GM23338 (cell line): ENCODE results near the gene TRMT44. TPM values are rescaled to one million over a fixed set of nuclear protein-coding genes. Genes with fewer than 3 reads are reported as not detected.
"Not testable (repeated sequence)": the region's sequence is repeated elsewhere in the genome, so short reads cannot be mapped to it uniquely, and the experiment has no call there.

Experiments
- ATAC-seq: fragments of 200-7000 bp; cut with Tn5 transposase; 3 replicates; pipeline ENCODE4 v1.9.1; 2020
- DNase-seq: peaks from one replicate; pipeline ENCODE4 v3.0.0-alpha.2; 2015; ENCODE audit warnings: low spot score
- H2AFZ ChIP-seq: fragments of 200-600 bp; sonication (generic); 2 replicates; pipeline ENCODE4 v1.8.0; 2016; ENCODE audit warnings: antibody characterized with exemption, mild to moderate bottlenecking, moderate library complexity
- H3F3A ChIP-seq: fragments of 200-600 bp; sonication (generic); replicated peaks from 2 replicates; pipeline ENCODE4 v1.8.0; 2017; ENCODE audit warnings: antibody characterized with exemption, mixed run types, low read depth
- H3K27ac ChIP-seq: fragments of 200-600 bp; sonication (generic); 2 replicates; pipeline ENCODE4 v1.6.1; 2016; ENCODE audit warnings: low read depth
- H3K27me3 ChIP-seq: fragments of 200-600 bp; sonication (generic); 2 replicates; pipeline ENCODE4 v1.8.0; 2016; ENCODE audit warnings: mild to moderate bottlenecking, mixed run types, moderate library complexity; ENCODE audit not compliant: insufficient read depth
- H3K36me3 ChIP-seq: fragments of 200-600 bp; sonication (generic); 2 replicates; pipeline ENCODE4 v1.8.0; 2016; ENCODE audit warnings: mild to moderate bottlenecking; ENCODE audit not compliant: insufficient read depth
- H3K4me1 ChIP-seq: fragments of 200-600 bp; sonication (generic); 2 replicates; pipeline ENCODE4 v1.8.0; 2016; ENCODE audit warnings: mild to moderate bottlenecking, moderate library complexity; ENCODE audit not compliant: insufficient read depth
- H3K4me2 ChIP-seq: fragments of 200-600 bp; sonication (generic); 2 replicates; pipeline ENCODE4 v1.7.1; 2017; ENCODE audit warnings: mixed run types
- H3K4me3 ChIP-seq: fragments of 200-600 bp; sonication (generic); 2 replicates; pipeline ENCODE4 v1.6.1; 2016; ENCODE audit warnings: mixed run types
- H3K79me2 ChIP-seq: fragments of 200-600 bp; sonication (generic); replicated peaks from 2 replicates; pipeline ENCODE4 v1.8.0; 2017; ENCODE audit warnings: mild to moderate bottlenecking; ENCODE audit not compliant: insufficient read depth
- H3K9me2 ChIP-seq: fragments of 200-600 bp; sonication (generic); 2 replicates; pipeline ENCODE4 v1.8.0; 2017; ENCODE audit not compliant: insufficient read depth
- H4K20me1 ChIP-seq: fragments of 200-600 bp; sonication (generic); replicated peaks from 2 replicates; pipeline ENCODE4 v1.8.0; 2017; ENCODE audit warnings: mild to moderate bottlenecking; ENCODE audit not compliant: insufficient read depth
- H3K27ac Mint-ChIP-seq: 2 replicates; pipeline ENCODE4 v1.8.0; 2020; ENCODE audit warnings: inconsistent platforms, mild to moderate bottlenecking, moderate library complexity, mixed read lengths
- H3K27me3 Mint-ChIP-seq: 3 replicates; pipeline ENCODE4 v1.8.0; 2022; ENCODE audit warnings: low read depth, mild to moderate bottlenecking, moderate library complexity, mixed read lengths, inconsistent platforms; ENCODE audit not compliant: insufficient read depth, poor library complexity
- H3K36me3 Mint-ChIP-seq: 3 replicates; pipeline ENCODE4 v1.8.0; 2021; ENCODE audit warnings: low read depth, mild to moderate bottlenecking, inconsistent platforms, moderate library complexity, mixed read lengths
- H3K4me1 Mint-ChIP-seq: 3 replicates; pipeline ENCODE4 v1.8.0; 2020; ENCODE audit warnings: mild to moderate bottlenecking, inconsistent platforms, mixed read lengths
- H3K4me3 Mint-ChIP-seq: 3 replicates; pipeline ENCODE4 v1.8.0; 2021; ENCODE audit warnings: moderate library complexity, mild to moderate bottlenecking, inconsistent platforms, mixed read lengths
- H3K9me3 Mint-ChIP-seq: 3 replicates; pipeline ENCODE4 v1.8.0; 2020; ENCODE audit warnings: moderate library complexity, mild to moderate bottlenecking, inconsistent platforms, mixed read lengths
- CREB1 ChIP-seq: fragments of 250-450 bp; sonication (Bioruptor Pico); IDR thresholded peaks from 2 replicates; pipeline ENCODE4 v1.5.0; 2020; ENCODE audit warnings: low read depth, mild to moderate bottlenecking, moderate library complexity
- ETS1 ChIP-seq: IDR thresholded peaks from 2 replicates; pipeline ENCODE4 v1.6.1; 2016; ENCODE audit warnings: antibody characterized with exemption
- JUNB ChIP-seq: IDR thresholded peaks from one replicate; pipeline ENCODE4 v1.6.1; 2016; ENCODE audit warnings: antibody characterized with exemption; ENCODE audit not compliant: unreplicated experiment
- NANOG ChIP-seq: IDR thresholded peaks from 2 replicates; pipeline ENCODE4 v1.6.1; 2016; ENCODE audit warnings: antibody characterized with exemption, borderline replicate concordance
- POLR2AphosphoS5 ChIP-seq: IDR thresholded peaks from 2 replicates; pipeline ENCODE4 v1.6.1; 2016; ENCODE audit warnings: antibody characterized with exemption, low read depth
- STAT1 ChIP-seq: IDR thresholded peaks from one replicate; pipeline ENCODE4 v1.6.1; 2016; ENCODE audit warnings: antibody characterized with exemption; ENCODE audit not compliant: unreplicated experiment
- ZNF114 ChIP-seq: fragments of 250-450 bp; sonication (Bioruptor Pico); IDR thresholded peaks from 2 replicates; pipeline ENCODE4 v1.5.0; 2020; ENCODE audit warnings: mild to moderate bottlenecking, moderate library complexity
- ZNF331 ChIP-seq: fragments of 250-450 bp; sonication (Bioruptor Pico); IDR thresholded peaks from 2 replicates; pipeline ENCODE4 v1.5.0; 2020; ENCODE audit warnings: low read depth, mild to moderate bottlenecking, moderate library complexity
- ZNF462 ChIP-seq: fragments of 250-450 bp; sonication (Bioruptor Pico); IDR thresholded peaks from 2 replicates; pipeline ENCODE4 v1.5.0; 2020; ENCODE audit warnings: mild to moderate bottlenecking, moderate library complexity
- polyA plus RNA-seq: library from polyadenylated mRNA; unstranded; fragments of >200 nt; fragmentation: Nextera tagmentation; extraction: Ambion mirVana; gene quantifications from 2 replicates; pipeline ENCODE4 v1.2.1, GENCODE V29; 2016
- total RNA-seq: library from RNA; depleted of rRNA; stranded (reverse); fragments of >200 nt; shearing (Covaris generic); gene quantifications from 2 replicates; pipeline ENCODE4 v1.2.3, GENCODE V29; 2014

Gene TRMT44
- total and polyA plus RNA-seq, 2 experiments from 2014 or later: 10.3 to 49.8 TPM

- H3K27me3 Mint-ChIP-seq, H3K27me3 ChIP-seq, H3F3A ChIP-seq, ATAC-seq, H3K27ac ChIP-seq, H3K27ac Mint-ChIP-seq, DNase-seq, H3K4me3 ChIP-seq, H3K4me2 ChIP-seq, H3K36me3 ChIP-seq, H2AFZ ChIP-seq, H3K79me2 ChIP-seq, H3K4me3 Mint-ChIP-seq, H3K9me2 ChIP-seq, H3K4me1 Mint-ChIP-seq, H4K20me1 ChIP-seq, H3K4me1 ChIP-seq: not testable (repeated sequence)
- Mint-ChIP-seq H3K9me3 (peaks cover 13% of the 10 kb centered on the region; the same call in 2 of the 3 replicates), H3K36me3 (peaks cover 18% of the 10 kb centered on the region)
Measured at GRCh38 chr4:8513080-8513479, 72.5 kb downstream of the TRMT44 start.

- Mint-ChIP-seq H3K36me3 (peaks cover 18% of the 10 kb centered on the region), H3K9me3 (peaks cover 13% of the 10 kb centered on the region; the same call in 2 of the 3 replicates), H3K27me3 (peaks cover 2% of the 10 kb centered on the region), H3K27ac (no peak overlapping the region), H3K4me3 (no peak overlapping the region), H3K4me1 (no peaks in the 10 kb centered on the region; the same call in none of the 3 replicates)
- Histone ChIP-seq H3K79me2 (no peaks in the 10 kb centered on the region), H3F3A (no peaks in the 10 kb centered on the region), H3K4me1 (no peaks in the 10 kb centered on the region), H3K36me3 (no peaks in the 10 kb centered on the region), H3K27me3 (no peaks in the 10 kb centered on the region), H3K27ac (no peak overlapping the region), H3K4me3 (no peak overlapping the region), H2AFZ (no peak overlapping the region), H3K4me2 (no peak overlapping the region), H3K9me2 (no peaks in the 10 kb centered on the region), H4K20me1 (no peaks in the 10 kb centered on the region)
- no peak for ATAC-seq
- TF ChIP-seq POLR2AphosphoS5 (no peak), ETS1 (no peak), ZNF462 (no peak), NANOG (no peak), STAT1 (no peak), JUNB (no peak), ZNF331 (no peak), CREB1 (CRISPR knock-in tag) (no peak), ZNF114 (CRISPR knock-in tag) (no peak)
- no peak for DNase-seq
Measured at GRCh38 chr4:8513931-8514330, 73.4 kb downstream of the TRMT44 start.
